A375 (cell line): ENCODE results near the gene WFDC11. TPM values are rescaled to one million over a fixed set of nuclear protein-coding genes. Genes with fewer than 3 reads are reported as not detected.

Experiments used
- small RNA-seq: library from RNA; depleted of rRNA; stranded (forward); fragments of <200 nt; gene quantifications from one replicate; pipeline ENCODE3, GENCODE V24; 2014
- total RNA-seq: library from RNA; depleted of rRNA; stranded (reverse); fragments of >200 nt; shearing (Covaris generic); gene quantifications from 2 replicates; pipeline ENCODE4 v1.2.3, GENCODE V29; 2014; rRNA removed

The WFDC11 gene
- total RNA-seq, result not detected in 2 replicates

DNA sequence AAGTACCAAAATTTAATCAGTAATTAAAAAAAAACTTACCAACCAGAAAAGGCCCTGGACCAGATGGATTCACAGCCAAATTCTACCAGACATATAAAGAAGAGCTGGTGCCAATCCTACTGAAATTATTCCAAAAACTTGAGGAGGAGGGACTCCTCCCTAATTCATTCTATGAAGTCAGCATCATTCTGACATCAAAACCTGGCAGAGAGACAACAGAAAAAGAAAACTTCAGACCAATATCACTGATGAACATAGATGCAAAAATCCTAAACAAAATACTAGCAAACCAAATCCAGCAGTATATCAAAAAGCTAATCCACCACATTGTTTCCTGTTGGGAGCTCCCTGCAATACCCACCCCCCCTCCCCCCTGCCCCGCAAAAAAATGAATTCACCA, at the start of gene WFDC11:
Gene WFDC11 (minus strand): TSS at position 101 of the 400 bp plus-strand sequence. CDS start 19,639 bp downstream, outside the sequence.

GRCh38 chr20:45704969-45705637, 35.1 kb upstream of the WFDC11 start, which contains the start of gene WFDC10B:
Gene WFDC10B, minus strand, starts transcription at chr20:45705019. Its CDS starts 19,027 bp downstream, at chr20:45685992.

GRCh38 chr20:45701873-45702272, 31.8 kb upstream of the WFDC11 start, which contains the start of gene WFDC13:
Gene WFDC13, plus strand, starts transcription at chr20:45702038. Its CDS starts 86 bp downstream, at chr20:45702124.

GRCh38 chr20:45631184-45631583, 38.9 kb downstream of the WFDC11 start, which contains the start of gene WFDC9:
Gene WFDC9, minus strand, starts transcription at chr20:45631284. Its CDS starts 21,103 bp downstream, at chr20:45610181.

GRCh38 chr20:45629496-45630100, 40.4 kb downstream of the WFDC11 start, which contains the start of gene WFDC10A:
Gene WFDC10A, plus strand, starts transcription at chr20:45629739. Its CDS starts 75 bp downstream, at chr20:45629814.

Small RNA genes lying within 50 kb of the gene (small RNA-seq; reads per million reads assigned to genes)
- not detected for gene MIR3617

Other genes with a start within 250 kb of the WFDC11 start
- gene WFDC2, start 200.5 kb downstream of the WFDC11 start, total RNA-seq, result 0.72 and 1.1 TPM in 2 replicates
- gene SPINT3, start 154.6 kb downstream of the WFDC11 start, total RNA-seq, result not detected in 2 replicates
- gene WFDC6, start 130.8 kb downstream of the WFDC11 start, total RNA-seq, result not detected in 2 replicates
- gene EPPIN, start 122.8 kb downstream of the WFDC11 start, total RNA-seq, result not detected in 2 replicates
- not detected in 2 replicates for gene WFDC8, start 91.0 kb downstream of the WFDC11 start, total RNA-seq
- gene WFDC10A, start 40.5 kb downstream of the WFDC11 start, total RNA-seq, result not detected in 2 replicates
- gene WFDC9, start 39.0 kb downstream of the WFDC11 start, total RNA-seq, result not detected in 2 replicates
- gene WFDC13, start 31.8 kb upstream of the WFDC11 start, total RNA-seq, result not detected in 2 replicates
- gene WFDC10B, start 34.8 kb upstream of the WFDC11 start, total RNA-seq, result not detected in 2 replicates
- not detected in 2 replicates for gene SPINT4, start 52.1 kb upstream of the WFDC11 start, total RNA-seq
- 0.41 and 1.9 TPM in 2 replicates for gene WFDC3, start 121.6 kb upstream of the WFDC11 start, total RNA-seq
- gene DNTTIP1, start 121.7 kb upstream of the WFDC11 start, total RNA-seq, result 100 and 116 TPM in 2 replicates
- gene UBE2C, start 142.4 kb upstream of the WFDC11 start, total RNA-seq, result 200 and 242 TPM in 2 replicates
- gene TNNC2, start 157.1 kb upstream of the WFDC11 start, total RNA-seq, result 1.7 TPM in 1 of 2 replicates, not detected in the other
- 89.4 and 89.5 TPM in 2 replicates for gene SNX21, start 163.6 kb upstream of the WFDC11 start, total RNA-seq
- gene ACOT8, start 187.2 kb upstream of the WFDC11 start, total RNA-seq, result 52.4 and 54.0 TPM in 2 replicates
- gene ZSWIM3, start 187.4 kb upstream of the WFDC11 start, total RNA-seq, result 3.1 and 3.8 TPM in 2 replicates
- gene ZSWIM1, start 211.0 kb upstream of the WFDC11 start, total RNA-seq, result 6.6 and 13.4 TPM in 2 replicates
- 2.6 and 3.1 TPM in 2 replicates for gene SPATA25, start 217.4 kb upstream of the WFDC11 start, total RNA-seq
- gene NEURL2, start 221.0 kb upstream of the WFDC11 start, total RNA-seq, result 6.0 and 6.7 TPM in 2 replicates
- 59.4 and 69.5 TPM in 2 replicates for gene CTSA, start 221.1 kb upstream of the WFDC11 start, total RNA-seq
- 73.1 and 78.4 TPM in 2 replicates for gene PLTP, start 241.9 kb upstream of the WFDC11 start, total RNA-seq